Astrocyte (in vitro differentiated cells and primary cell): ENCODE results near the gene CIDEC. TPM values are rescaled to one million over a fixed set of nuclear protein-coding genes. Genes with fewer than 3 reads are reported as not detected.
"Not testable (repeated sequence)": the region's sequence is repeated elsewhere in the genome, so short reads cannot be mapped to it uniquely, and the experiment has no call there.

Experiments
- DNase-seq: peaks from one replicate; pipeline ENCODE4 v3.0.0-alpha.2; 2010; ENCODE audit warnings: low read depth
- FAIRE-seq: peaks from 2 replicates; lab custom pipeline; 2011; peaks lifted over from hg19 to GRCh38; lab: Jason Lieb, UNC
- H2AFZ ChIP-seq: 2 replicates; pipeline ENCODE4 v1.6.0; 2012; ENCODE audit warnings: low read depth, low read length, inconsistent platforms
- H3K27ac ChIP-seq: 2 replicates; pipeline ENCODE4 v1.5.1; 2011; ENCODE audit warnings: low read depth, low read length, inconsistent platforms
- H3K27me3 ChIP-seq: 2 replicates; pipeline ENCODE4 v1.6.0; 2011; ENCODE audit warnings: low read length, inconsistent platforms; ENCODE audit not compliant: insufficient read depth
- H3K36me3 ChIP-seq: 2 replicates; pipeline ENCODE4 v1.5.1; 2011; ENCODE audit warnings: low read length, inconsistent platforms; ENCODE audit not compliant: insufficient read depth
- H3K4me1 ChIP-seq: 2 replicates; pipeline ENCODE4 v1.5.1; 2011; ENCODE audit warnings: low read length, inconsistent platforms; ENCODE audit not compliant: insufficient read depth
- H3K4me2 ChIP-seq: 2 replicates; pipeline ENCODE4 v1.6.0; 2012; ENCODE audit warnings: low read length, inconsistent platforms
- H3K4me3 ChIP-seq: 2 replicates; pipeline ENCODE4 v1.5.1; 2011; ENCODE audit warnings: low read depth, mild to moderate bottlenecking, low read length, inconsistent platforms; ENCODE audit not compliant: insufficient read depth
- H3K79me2 ChIP-seq: 2 replicates; pipeline ENCODE4 v1.6.0; 2012; ENCODE audit warnings: mild to moderate bottlenecking, low read length, inconsistent platforms; ENCODE audit not compliant: insufficient read depth
- H3K9ac ChIP-seq: 2 replicates; pipeline ENCODE4 v1.6.0; 2012; ENCODE audit warnings: mild to moderate bottlenecking, low read length, inconsistent platforms
- H3K9me3 ChIP-seq: 2 replicates; pipeline ENCODE4 v1.5.1; 2012; ENCODE audit warnings: low read depth, mild to moderate bottlenecking, low read length, inconsistent platforms; ENCODE audit not compliant: insufficient read depth
- H4K20me1 ChIP-seq: 2 replicates; pipeline ENCODE4 v1.6.0; 2012; ENCODE audit warnings: low read length, inconsistent platforms; ENCODE audit not compliant: insufficient read depth
- H3K27ac Mint-ChIP-seq: one replicate; pipeline ENCODE4 v1.8.0; 2021; ENCODE audit warnings: mild to moderate bottlenecking, mixed read lengths; ENCODE audit not compliant: unreplicated experiment
- H3K27me3 Mint-ChIP-seq: one replicate; pipeline ENCODE4 v1.8.0; 2021; ENCODE audit warnings: low read depth, mixed read lengths; ENCODE audit not compliant: unreplicated experiment
- H3K36me3 Mint-ChIP-seq: one replicate; pipeline ENCODE4 v1.8.0; 2021; ENCODE audit warnings: low read depth, mixed read lengths; ENCODE audit not compliant: unreplicated experiment
- H3K4me1 Mint-ChIP-seq: one replicate; pipeline ENCODE4 v1.8.0; 2021; ENCODE audit warnings: low read depth, mixed read lengths; ENCODE audit not compliant: unreplicated experiment
- H3K4me3 Mint-ChIP-seq: one replicate; pipeline ENCODE4 v1.8.0; 2021; ENCODE audit warnings: mild to moderate bottlenecking, moderate library complexity, mixed read lengths; ENCODE audit not compliant: unreplicated experiment
- H3K9me3 Mint-ChIP-seq: one replicate; pipeline ENCODE4 v1.8.0; 2021; ENCODE audit warnings: mild to moderate bottlenecking, mixed read lengths; ENCODE audit not compliant: unreplicated experiment
- CTCF ChIP-seq: IDR thresholded peaks from 2 replicates; pipeline ENCODE4 v1.5.1; 2011; ENCODE audit warnings: low read depth, mild to moderate bottlenecking, inconsistent platforms, low read length, moderate library complexity; ENCODE audit not compliant: insufficient read depth
- EZH2 ChIP-seq: IDR thresholded peaks from 2 replicates; pipeline ENCODE4 v1.6.1; 2012; ENCODE audit warnings: mild to moderate bottlenecking, low read length, inconsistent platforms; ENCODE audit not compliant: insufficient read depth
- total RNA-seq: library from RNA; stranded (reverse); gene quantifications from 2 replicates; pipeline ENCODE4 v1.2.1, GENCODE V29; 2021

Gene CIDEC
- total RNA-seq, 1 donor from 2014 or later = not detected

GRCh38 chr3:9902372-9903237 lies 22.6 kb upstream of the CIDEC start, which contains the start of gene IL17RE:
TSS of gene IL17RE (plus strand) at chr3:9902848. CDS start at chr3:9902933, 85 bp downstream.
- H3K36me3 Mint-ChIP-seq = no peaks in the 10 kb centered on the region
- peaks cover 17% of the 10 kb centered on the region for H3K4me1 ChIP-seq
- no peaks in the 10 kb centered on the region for H3K27me3 Mint-ChIP-seq
- H3K79me2 ChIP-seq = no peaks in the 10 kb centered on the region
- TF ChIP-seq CTCF (no peak), EZH2 (no peak)
- H2AFZ ChIP-seq = peak within 1 kb of the TSS; percentile 58
- DNase-seq (no peak), FAIRE-seq (no peak)
- H3K9ac ChIP-seq = peak within 1 kb of the TSS; percentile 63
- no peaks in the 10 kb centered on the region for H3K36me3 ChIP-seq
- H3K4me3 ChIP-seq = no peak within 1 kb of the TSS
- H3K27ac ChIP-seq = peak within 1 kb of the TSS; percentile 11
- peak within 1 kb of the TSS; percentile 83 for H3K4me2 ChIP-seq
- H3K9me3 Mint-ChIP-seq = no peaks in the 10 kb centered on the region
- peaks cover 34% of the 10 kb centered on the region for H3K4me1 Mint-ChIP-seq
- H3K27ac Mint-ChIP-seq = peak within 1 kb of the TSS; percentile 79
- H3K9me3 ChIP-seq = no peaks in the 10 kb centered on the region
- H3K27me3 ChIP-seq = no peaks in the 10 kb centered on the region
- H3K4me3 Mint-ChIP-seq = peak within 1 kb of the TSS; percentile 10
- H4K20me1 ChIP-seq = peaks cover 11% of the 10 kb centered on the region

DNA sequence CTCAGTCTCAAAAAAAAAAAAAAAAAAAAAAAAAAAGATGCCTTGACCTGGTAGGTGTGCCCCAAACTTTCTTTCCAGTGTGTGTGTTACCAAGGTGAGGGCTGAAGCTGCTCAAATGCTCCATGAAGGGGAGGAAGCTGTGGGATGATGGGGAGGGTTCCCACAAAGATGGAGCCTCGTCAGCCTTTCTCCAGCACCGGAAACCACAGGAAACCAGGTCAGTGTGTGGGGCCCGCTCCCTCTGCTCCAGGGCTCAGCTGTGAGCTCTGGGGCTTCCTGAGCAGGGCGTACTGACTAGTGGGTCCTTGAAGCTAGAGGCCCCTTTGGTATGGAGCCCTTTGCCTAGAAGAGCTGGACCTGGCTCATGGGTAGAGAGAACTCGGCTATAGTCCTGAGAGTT lies 21.9 kb upstream of the CIDEC start:
- no peak overlapping the region for H3K4me3 ChIP-seq
- no peak overlapping the region for H3K27ac ChIP-seq
- no peak overlapping the region for H2AFZ ChIP-seq
- H3K27me3 Mint-ChIP-seq = no peaks in the 10 kb centered on the region
- H3K9ac ChIP-seq = no peak overlapping the region
- H4K20me1 ChIP-seq = peaks cover 11% of the 10 kb centered on the region
- no peak for FAIRE-seq
- no peaks in the 10 kb centered on the region for H3K27me3 ChIP-seq
- H3K79me2 ChIP-seq = no peaks in the 10 kb centered on the region
- peak overlapping the region; percentile 83 for H3K4me2 ChIP-seq
- TF ChIP-seq EZH2 = no peak
- TF ChIP-seq CTCF = no peak
- peaks cover 38% of the 10 kb centered on the region for H3K4me1 Mint-ChIP-seq
- H3K9me3 Mint-ChIP-seq = no peaks in the 10 kb centered on the region
- no peaks in the 10 kb centered on the region for H3K9me3 ChIP-seq
- no peak overlapping the region for H3K27ac Mint-ChIP-seq
- no peak for DNase-seq
- H3K4me3 Mint-ChIP-seq = no peak overlapping the region
- no peaks in the 10 kb centered on the region for H3K36me3 Mint-ChIP-seq
- H3K4me1 ChIP-seq = peaks cover 19% of the 10 kb centered on the region
- H3K36me3 ChIP-seq = no peaks in the 10 kb centered on the region

- not testable (repeated sequence) for H3K27ac ChIP-seq, H3K36me3 Mint-ChIP-seq, H3K9ac ChIP-seq, H3K27ac Mint-ChIP-seq, H3K27me3 ChIP-seq, H3K4me3 ChIP-seq, FAIRE-seq, H3K27me3 Mint-ChIP-seq, H3K79me2 ChIP-seq, H3K36me3 ChIP-seq, DNase-seq, H3K4me3 Mint-ChIP-seq, H3K4me2 ChIP-seq, H3K9me3 Mint-ChIP-seq, H3K9me3 ChIP-seq, H2AFZ ChIP-seq
- H3K4me1 ChIP-seq = peaks cover 19% of the 10 kb centered on the region
- H4K20me1 ChIP-seq = peaks cover 11% of the 10 kb centered on the region
- peaks cover 38% of the 10 kb centered on the region for H3K4me1 Mint-ChIP-seq
Measured at GRCh38 chr3:9900965-9901415, 20.9 kb upstream of the CIDEC start.
